B cell (primary cell): ENCODE results near the gene ERMAP.

Experiments
- CTCF ChIP-seq: fragments of 200-600 bp; IDR thresholded peaks from one replicate; pipeline ENCODE4 v1.8.0; 2022; ENCODE audit warnings: antibody characterized with exemption, mild to moderate bottlenecking
- EZH2 ChIP-seq: IDR thresholded peaks from 2 replicates; pipeline ENCODE4 v1.6.1; 2012; ENCODE audit warnings: borderline replicate concordance, low read depth, mild to moderate bottlenecking, moderate library complexity, low read length; ENCODE audit not compliant: insufficient read depth, poor library complexity, severe bottlenecking

- TF ChIP-seq CTCF = no peak
- no peak for TF ChIP-seq EZH2
Observed at GRCh38 chr1:42873670-42874069, 56.7 kb downstream of the ERMAP start.
